Subcutaneous adipose tissue (tissue), 4 donors: Measurements from ENCODE around the gene PPIF. TPM values are rescaled to one million over a fixed set of nuclear protein-coding genes. Genes with fewer than 3 reads are reported as not detected.

ENCODE experiments used
- total RNA-seq, 4 donors: library from RNA; depleted of rRNA; stranded (reverse); fragments of >200 nt; gene quantifications; one replicate each; pipeline ENCODE4 v1.1.0, GENCODE V29; 2016
- TF ChIP-seq, protein P1 (sequence below): fragments of 450-650 bp; IDR thresholded peaks from one replicate; pipeline ENCODE4 v1.5.1; 2016; ENCODE audit warnings: low read depth, mild to moderate bottlenecking, control low read depth, antibody characterized with exemption, moderate library complexity

Gene PPIF
- total RNA-seq, 4 donors from 2014 or later: 13.0 to 55.2 (median 29.8) TPM

DNA sequence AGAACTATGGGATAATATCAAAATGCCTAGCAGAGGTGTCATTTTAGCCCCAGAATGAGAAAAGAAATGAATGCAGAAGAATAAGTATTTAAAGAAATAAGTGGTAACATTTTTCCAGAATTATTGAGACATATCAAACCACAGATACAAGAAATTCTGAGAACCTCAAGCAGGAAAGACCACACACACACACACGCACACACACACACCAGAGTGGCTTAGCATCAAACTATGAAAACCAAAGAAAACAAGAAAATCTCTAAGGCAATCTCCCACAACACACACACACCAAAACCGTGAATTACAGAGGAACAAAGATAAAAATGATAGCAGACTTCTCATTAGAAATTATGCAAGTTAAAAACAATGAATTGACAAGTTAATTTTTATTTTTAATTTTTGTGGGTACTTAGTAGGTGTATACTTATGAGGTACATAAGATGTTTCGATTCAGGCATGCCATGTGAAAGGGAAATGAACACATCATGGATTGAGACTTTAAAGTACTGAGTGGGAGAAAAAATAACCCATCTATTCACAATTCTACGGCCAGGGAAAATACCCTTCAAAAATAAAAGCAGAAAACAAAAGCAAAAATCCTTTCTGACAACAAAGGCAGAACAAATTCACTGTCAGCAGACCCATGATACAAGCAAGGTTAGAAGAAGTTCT is 14.6 kb downstream of the PPIF start:
- TF ChIP-seq, protein P1, sequence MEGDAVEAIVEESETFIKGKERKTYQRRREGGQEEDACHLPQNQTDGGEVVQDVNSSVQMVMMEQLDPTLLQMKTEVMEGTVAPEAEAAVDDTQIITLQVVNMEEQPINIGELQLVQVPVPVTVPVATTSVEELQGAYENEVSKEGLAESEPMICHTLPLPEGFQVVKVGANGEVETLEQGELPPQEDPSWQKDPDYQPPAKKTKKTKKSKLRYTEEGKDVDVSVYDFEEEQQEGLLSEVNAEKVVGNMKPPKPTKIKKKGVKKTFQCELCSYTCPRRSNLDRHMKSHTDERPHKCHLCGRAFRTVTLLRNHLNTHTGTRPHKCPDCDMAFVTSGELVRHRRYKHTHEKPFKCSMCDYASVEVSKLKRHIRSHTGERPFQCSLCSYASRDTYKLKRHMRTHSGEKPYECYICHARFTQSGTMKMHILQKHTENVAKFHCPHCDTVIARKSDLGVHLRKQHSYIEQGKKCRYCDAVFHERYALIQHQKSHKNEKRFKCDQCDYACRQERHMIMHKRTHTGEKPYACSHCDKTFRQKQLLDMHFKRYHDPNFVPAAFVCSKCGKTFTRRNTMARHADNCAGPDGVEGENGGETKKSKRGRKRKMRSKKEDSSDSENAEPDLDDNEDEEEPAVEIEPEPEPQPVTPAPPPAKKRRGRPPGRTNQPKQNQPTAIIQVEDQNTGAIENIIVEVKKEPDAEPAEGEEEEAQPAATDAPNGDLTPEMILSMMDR: no peak

DNA sequence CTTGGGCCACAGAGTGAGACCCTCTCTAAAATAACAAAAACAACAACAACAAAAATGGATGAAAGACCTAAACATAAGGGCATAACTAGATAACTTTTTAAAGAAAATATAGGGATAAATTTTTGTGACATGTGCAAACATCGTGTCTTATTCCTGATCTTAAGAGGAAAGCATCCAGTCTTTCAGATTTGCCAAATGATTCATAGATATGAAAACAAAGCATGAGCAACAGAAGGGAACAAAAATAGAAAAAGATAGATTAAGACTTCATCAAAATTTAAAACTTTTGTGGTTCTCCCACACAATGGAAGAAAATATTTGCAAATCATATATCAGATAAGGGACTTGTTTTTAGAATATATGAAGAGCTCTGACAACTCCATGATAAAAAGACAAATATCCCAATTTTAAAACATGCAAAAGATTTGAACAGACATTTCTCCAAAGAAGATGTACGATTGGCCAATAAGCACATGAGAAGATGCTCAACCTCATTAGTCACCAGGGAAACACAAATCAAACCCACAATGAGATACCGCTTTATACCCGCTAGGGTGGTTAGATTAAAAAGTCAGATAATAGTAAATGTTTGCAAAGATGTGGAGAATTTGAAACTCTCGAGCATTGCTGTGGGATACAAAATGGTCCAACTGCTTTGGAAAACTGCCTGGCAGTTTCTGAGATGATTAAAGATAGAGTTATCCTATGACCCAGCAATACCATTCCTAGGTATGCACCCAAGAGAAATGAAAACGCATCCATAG is 20.3 kb downstream of the PPIF start:
- TF ChIP-seq, protein P1: no peak

DNA sequence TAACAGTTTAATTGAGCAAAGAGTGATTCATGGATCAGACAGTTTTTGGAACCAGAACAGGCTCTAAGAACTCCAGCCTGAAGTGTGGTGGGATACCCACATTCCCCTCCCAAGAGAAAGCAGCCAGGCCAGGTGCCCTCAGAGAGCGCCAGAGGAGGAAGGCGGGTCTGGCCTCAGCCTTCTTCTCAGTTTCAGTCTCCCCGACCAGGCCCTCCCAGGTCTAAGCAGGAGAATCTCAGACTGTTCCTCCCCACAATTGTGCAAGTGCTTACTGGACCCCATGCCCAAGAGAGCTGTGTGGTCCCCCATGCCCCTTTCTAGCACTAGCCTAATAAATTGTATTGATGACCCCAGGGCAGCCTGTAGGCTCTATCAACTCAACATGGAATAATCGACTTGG is 25.6 kb downstream of the PPIF start:
- TF ChIP-seq, protein P1: no peak

DNA sequence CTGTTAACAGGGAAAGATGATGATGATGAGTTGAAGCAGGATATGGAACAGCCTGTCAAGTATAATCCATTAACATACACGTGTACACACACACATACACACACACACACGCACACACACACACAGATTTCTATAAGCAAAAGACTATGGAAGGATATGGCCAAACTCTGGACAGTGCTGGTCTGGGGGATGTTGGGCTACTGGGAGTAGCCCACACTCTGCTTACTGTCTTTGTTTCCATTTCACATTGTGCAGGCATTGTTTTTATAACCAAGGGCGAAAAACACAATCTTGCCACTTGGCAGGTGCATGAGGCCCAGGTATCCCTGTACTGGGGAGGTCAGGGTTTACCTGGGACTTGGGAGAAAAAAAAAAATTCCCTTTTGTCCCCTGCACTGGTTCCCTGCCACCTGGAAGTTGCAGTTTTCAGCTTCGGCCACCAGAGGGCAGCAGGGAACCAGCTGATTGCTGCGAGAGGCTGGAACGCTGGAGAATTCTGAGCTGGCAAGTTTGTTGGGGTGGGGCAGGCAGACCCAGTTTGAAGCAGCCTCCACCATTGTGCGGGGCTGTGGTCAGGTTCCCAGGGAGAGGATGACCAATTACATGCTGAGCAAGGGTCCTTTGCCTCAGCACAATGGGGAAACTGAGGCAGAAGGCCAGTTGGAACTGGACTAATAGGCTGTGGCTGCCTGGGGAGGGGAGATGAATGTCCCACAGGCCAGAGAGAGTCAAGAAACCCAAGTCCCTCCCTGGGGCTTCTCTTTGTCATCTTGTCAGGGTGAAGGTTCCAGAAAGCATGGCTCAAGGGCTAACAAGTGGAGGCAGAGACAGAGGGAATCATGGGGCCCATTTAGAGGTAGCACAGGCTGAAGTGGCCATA is 27.3 kb downstream of the PPIF start:
- TF ChIP-seq, protein P1: no peak

DNA sequence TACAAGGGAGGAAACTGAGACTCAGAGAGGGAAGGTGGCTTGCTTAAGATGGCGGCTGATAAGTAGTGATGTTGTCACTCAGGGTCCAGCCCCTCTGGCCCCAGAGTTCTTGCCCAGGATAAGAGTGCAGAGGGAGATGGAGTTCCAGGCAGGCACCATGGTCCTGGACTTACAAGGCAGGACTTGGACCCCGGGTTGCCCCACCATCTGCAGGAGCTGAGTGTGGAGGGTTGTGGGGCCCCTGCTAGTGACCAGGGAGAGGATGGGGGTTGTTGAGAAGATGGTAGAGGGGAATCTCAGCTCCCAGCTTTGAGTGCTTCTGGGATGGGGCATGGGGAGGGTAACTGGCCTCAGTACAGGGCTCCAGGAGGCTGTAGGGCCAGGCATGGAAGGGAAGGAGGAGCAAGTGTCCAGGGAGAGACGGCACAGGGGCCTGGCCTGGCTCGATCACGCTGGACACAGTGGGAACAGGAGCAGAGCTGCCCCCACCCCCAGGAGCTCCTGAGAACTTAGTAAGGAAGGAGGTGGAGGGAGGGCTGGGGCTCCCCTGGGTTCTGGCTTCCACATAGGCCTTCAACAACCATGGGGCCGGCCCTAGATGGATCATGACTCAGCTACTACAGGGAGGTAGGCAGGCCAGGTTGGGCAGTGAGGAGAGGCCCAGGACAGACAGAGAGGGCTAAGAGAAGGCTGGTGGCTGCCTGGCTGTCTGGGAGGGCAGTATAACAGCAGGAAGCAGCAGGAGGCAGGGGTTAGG is 28.2 kb downstream of the PPIF start:
- TF ChIP-seq, protein P1: no peak

DNA sequence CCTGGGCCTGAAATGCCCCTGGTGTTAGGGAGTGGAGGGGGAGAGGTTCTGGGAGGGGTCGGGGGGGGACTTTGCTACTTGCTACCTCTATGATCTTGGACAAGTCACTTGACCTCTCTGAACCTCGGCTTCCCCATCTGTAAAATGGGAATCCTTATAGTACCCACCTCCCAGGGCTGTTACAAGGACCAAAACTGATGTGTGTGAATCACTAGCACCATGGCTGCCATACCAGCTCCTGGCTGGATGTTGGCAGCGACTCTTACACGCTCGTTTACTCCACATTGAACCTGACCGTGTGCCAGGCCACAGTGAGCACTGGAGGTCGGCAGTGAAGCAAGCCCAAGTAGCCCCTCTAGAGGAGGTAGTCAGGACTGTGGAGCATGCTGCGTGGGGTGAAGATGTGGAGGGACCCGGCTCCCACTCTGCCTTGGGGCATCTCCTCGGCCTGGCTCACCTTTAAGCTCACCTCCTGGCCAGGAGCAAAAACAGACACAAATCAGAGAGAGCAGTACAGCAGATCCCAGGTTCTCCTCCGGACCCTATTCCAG is 28.9 kb downstream of the PPIF start:
- TF ChIP-seq, protein P1: no peak
